Measurements from ENCODE around the gene S100A8. TPM values are rescaled to one million over a fixed set of nuclear protein-coding genes. Genes with fewer than 3 reads are reported as not detected.

S100A8 gene
- polyA plus RNA-seq, 3 donors: 4,193 to 30,135 (median 27,689) TPM

- no peaks in the 10 kb centered on the region for H3K27me3 Mint-ChIP-seq (ENCODE audit: low read depth in 3 of 3)
- H3K4me1 ChIP-seq (ENCODE audit: control insufficient read depth in 1 of 2, insufficient read depth in 2 of 2, low read length in 2 of 2): peaks cover 98 to 100% of the 10 kb centered on the region in 2 donors
- peaks cover 19% of the 10 kb centered on the region in 2 donors for H3K36me3 Mint-ChIP-seq
- H3K4me2 ChIP-seq (replicated peaks; ENCODE audit: extremely low read depth, low read length, poor library complexity, severe bottlenecking): peak overlapping the region; percentile 83
- peak overlapping the region; percentile 48 for H3K9ac ChIP-seq (ENCODE audit: insufficient read depth, low read length, poor library complexity, severe bottlenecking)
- peak overlapping the region; percentile 19 to 75 (median 19) for H3K4me3 ChIP-seq (replicated peaks in 1 of 3; ENCODE audit: low read depth in 2 of 3, low read length in 3 of 3)
- H3K27me3 ChIP-seq (ENCODE audit: control insufficient read depth in 2 of 2, insufficient read depth in 2 of 2, low read length in 2 of 2): no peaks in the 10 kb centered on the region
- intact Hi-C loops (cut with micrococcal nuclease): loop anchor here in 1 of 2 donors (1.0 kb wide), 1 partner anchor 9 kb away; no protein-coding TSS in a partner anchor
- H3K4me1 Mint-ChIP-seq: peaks cover 97% of the 10 kb centered on the region
- no peak for TF ChIP-seq CTCF (IDR thresholded peaks at IDR 0.05)
- H3K27ac ChIP-seq (ENCODE audit: low read depth in 1 of 2, low read length in 2 of 2): peak overlapping the region; percentile 58 to 89
- peaks cover 58% of the 10 kb centered on the region for H3K79me2 ChIP-seq (ENCODE audit: insufficient read depth, low read length)
- H3K27ac Mint-ChIP-seq: peak overlapping the region; percentile 91 to 98 (median 97)
- no peaks in the 10 kb centered on the region for H4K20me1 ChIP-seq (ENCODE audit: insufficient read depth, low read length)
- no peak overlapping the region for H2AFZ ChIP-seq (ENCODE audit: insufficient read depth, low read depth, low read length, poor library complexity, severe bottlenecking)
- no peaks in the 10 kb centered on the region for H3K9me3 ChIP-seq (replicated peaks in 1 of 2; ENCODE audit: control insufficient read depth in 1 of 2, insufficient read depth in 1 of 2, low read length in 2 of 2)
- H3K9me3 Mint-ChIP-seq: peaks cover 0 to 6% (median 1%) of the 10 kb centered on the region in 7 donors
- DNase-seq: peak in 2 of 3 donors; percentile 77 to 79
- no peaks in the 10 kb centered on the region for H3K36me3 ChIP-seq (replicated peaks in 1 of 2; ENCODE audit: control insufficient read depth in 1 of 2, insufficient read depth in 2 of 2, low read length in 2 of 2)
- WGBS (ENCODE audit: insufficient coverage): no CpG with 5 or more reads among the region's 2 CpGs
- peak overlapping the region; percentile 47 to 88 for H3K4me3 Mint-ChIP-seq
These were observed 16.8 kb downstream of the S100A8 start for GRCh38 chr1:153374071-153374470.

- Mint-ChIP-seq H3K27ac (peak overlapping the region in 5 of 7 donors; percentile 55 to 79 (median 75)), H3K9me3 (peaks cover 0 to 6% (median 1%) of the 10 kb centered on the region in 7 donors), H3K36me3 (peaks cover 17 to 19% of the 10 kb centered on the region in 2 donors), H3K4me1 (peaks cover 96% of the 10 kb centered on the region), H3K4me3 (peak overlapping the region in 1 of 2 donors; percentile 28), H3K27me3 (ENCODE audit: low read depth in 3 of 3) (no peaks in the 10 kb centered on the region)
- H4K20me1 ChIP-seq (ENCODE audit: insufficient read depth, low read length): no peaks in the 10 kb centered on the region
- H3K4me3 ChIP-seq (replicated peaks in 1 of 3; ENCODE audit: low read depth in 2 of 3, low read length in 3 of 3): peak overlapping the region in 1 of 3 experiments; percentile 15
- no peaks in the 10 kb centered on the region for H3K36me3 ChIP-seq (replicated peaks in 1 of 2; ENCODE audit: control insufficient read depth in 1 of 2, insufficient read depth in 2 of 2, low read length in 2 of 2)
- H3K4me1 ChIP-seq (ENCODE audit: control insufficient read depth in 1 of 2, insufficient read depth in 2 of 2, low read length in 2 of 2): peaks cover 98 to 100% of the 10 kb centered on the region in 2 donors
- no peaks in the 10 kb centered on the region for H3K9me3 ChIP-seq (replicated peaks in 1 of 2; ENCODE audit: control insufficient read depth in 1 of 2, insufficient read depth in 1 of 2, low read length in 2 of 2)
- H3K27me3 ChIP-seq (ENCODE audit: control insufficient read depth in 2 of 2, insufficient read depth in 2 of 2, low read length in 2 of 2): no peaks in the 10 kb centered on the region
- WGBS (ENCODE audit: insufficient coverage): 100% methylated on average over 2 of the region's 2 CpGs
- no peak for TF ChIP-seq CTCF (IDR thresholded peaks at IDR 0.05)
- H3K27ac ChIP-seq (ENCODE audit: low read depth in 1 of 2, low read length in 2 of 2): peak overlapping the region in 1 of 2 donors; percentile 66
- no peak overlapping the region for H3K9ac ChIP-seq (ENCODE audit: insufficient read depth, low read length, poor library complexity, severe bottlenecking)
- no peak for DNase-seq
- H3K79me2 ChIP-seq (ENCODE audit: insufficient read depth, low read length): peaks cover 67% of the 10 kb centered on the region
- intact Hi-C loops (cut with micrococcal nuclease): no loop called here
- no peak overlapping the region for H2AFZ ChIP-seq (ENCODE audit: insufficient read depth, low read depth, low read length, poor library complexity, severe bottlenecking)
- no peak overlapping the region for H3K4me2 ChIP-seq (replicated peaks; ENCODE audit: extremely low read depth, low read length, poor library complexity, severe bottlenecking)
These were observed 18.3 kb downstream of the S100A8 start for GRCh38 chr1:153372571-153372970.

All from CD14-positive monocyte (primary cell).